ENCODE results near the gene LRRC7.

GRCh38 chr1:69982992-69983391, 415.3 kb downstream of the LRRC7 start:
- no peak for TF ChIP-seq CTCF (conservative IDR thresholded peaks at IDR 0.05; ENCODE audit: low read depth, low read length)
- TF ChIP-seq EZH2 (IDR thresholded peaks at IDR 0.05; ENCODE audit: borderline replicate concordance, low read depth, low read length, poor library complexity, severe bottlenecking), result no peak
